ENCODE measurements around the gene PAK4. TPM values are rescaled to one million over a fixed set of nuclear protein-coding genes. Genes with fewer than 3 reads are reported as not detected.

The PAK4 gene
- total RNA-seq, 1 experiment from 2014 or later = 69.8 TPM

GRCh38 chr19:39138221-39139211 is 12.9 kb downstream of the PAK4 start:
- CTCF ChIA-PET = interaction anchor here (0.9 kb wide), 1 partner anchor 16 kb away, joined by 3 read pairs; no protein-coding TSS in a partner anchor
- Mint-ChIP-seq H3K4me3 (0 out of 2 replicates have a peak overlapping the region, but pooled peaks have one; percentile 29), H3K4me1 (peaks cover 86% of the 10 kb centered on the region)

More at GRCh38 chr19:39138221-39139211, 12.9 kb downstream of the PAK4 start:
- POLR2A ChIA-PET = interaction anchor here (0.6 kb wide), 1 partner anchor 297 kb away, joined by 3 read pairs; the partner anchor contains the start of gene RPS16
- Mint-ChIP-seq H3K27ac (peak overlapping the region; percentile 85), H3K27me3 (ENCODE audit: low read depth) (no peaks in the 10 kb centered on the region), H3K36me3 (no peaks in the 10 kb centered on the region), H3K9me3 (no peaks in the 10 kb centered on the region)
- no peak for ATAC-seq
- DNase-seq (ENCODE audit: low spot score) = no peak
- no peak for TF ChIP-seq ZNF396 (CRISPR knock-in tag; IDR thresholded peaks at IDR 0.05; ENCODE audit: borderline replicate concordance)
- TF ChIP-seq, protein P1, sequence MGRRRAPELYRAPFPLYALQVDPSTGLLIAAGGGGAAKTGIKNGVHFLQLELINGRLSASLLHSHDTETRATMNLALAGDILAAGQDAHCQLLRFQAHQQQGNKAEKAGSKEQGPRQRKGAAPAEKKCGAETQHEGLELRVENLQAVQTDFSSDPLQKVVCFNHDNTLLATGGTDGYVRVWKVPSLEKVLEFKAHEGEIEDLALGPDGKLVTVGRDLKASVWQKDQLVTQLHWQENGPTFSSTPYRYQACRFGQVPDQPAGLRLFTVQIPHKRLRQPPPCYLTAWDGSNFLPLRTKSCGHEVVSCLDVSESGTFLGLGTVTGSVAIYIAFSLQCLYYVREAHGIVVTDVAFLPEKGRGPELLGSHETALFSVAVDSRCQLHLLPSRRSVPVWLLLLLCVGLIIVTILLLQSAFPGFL (CRISPR knock-in tag; IDR thresholded peaks at IDR 0.05; ENCODE audit: borderline replicate concordance) = no peak
- no peak for TF ChIP-seq ZNF423 (CRISPR knock-in tag; IDR thresholded peaks at IDR 0.05)
- TF ChIP-seq, protein P2, sequence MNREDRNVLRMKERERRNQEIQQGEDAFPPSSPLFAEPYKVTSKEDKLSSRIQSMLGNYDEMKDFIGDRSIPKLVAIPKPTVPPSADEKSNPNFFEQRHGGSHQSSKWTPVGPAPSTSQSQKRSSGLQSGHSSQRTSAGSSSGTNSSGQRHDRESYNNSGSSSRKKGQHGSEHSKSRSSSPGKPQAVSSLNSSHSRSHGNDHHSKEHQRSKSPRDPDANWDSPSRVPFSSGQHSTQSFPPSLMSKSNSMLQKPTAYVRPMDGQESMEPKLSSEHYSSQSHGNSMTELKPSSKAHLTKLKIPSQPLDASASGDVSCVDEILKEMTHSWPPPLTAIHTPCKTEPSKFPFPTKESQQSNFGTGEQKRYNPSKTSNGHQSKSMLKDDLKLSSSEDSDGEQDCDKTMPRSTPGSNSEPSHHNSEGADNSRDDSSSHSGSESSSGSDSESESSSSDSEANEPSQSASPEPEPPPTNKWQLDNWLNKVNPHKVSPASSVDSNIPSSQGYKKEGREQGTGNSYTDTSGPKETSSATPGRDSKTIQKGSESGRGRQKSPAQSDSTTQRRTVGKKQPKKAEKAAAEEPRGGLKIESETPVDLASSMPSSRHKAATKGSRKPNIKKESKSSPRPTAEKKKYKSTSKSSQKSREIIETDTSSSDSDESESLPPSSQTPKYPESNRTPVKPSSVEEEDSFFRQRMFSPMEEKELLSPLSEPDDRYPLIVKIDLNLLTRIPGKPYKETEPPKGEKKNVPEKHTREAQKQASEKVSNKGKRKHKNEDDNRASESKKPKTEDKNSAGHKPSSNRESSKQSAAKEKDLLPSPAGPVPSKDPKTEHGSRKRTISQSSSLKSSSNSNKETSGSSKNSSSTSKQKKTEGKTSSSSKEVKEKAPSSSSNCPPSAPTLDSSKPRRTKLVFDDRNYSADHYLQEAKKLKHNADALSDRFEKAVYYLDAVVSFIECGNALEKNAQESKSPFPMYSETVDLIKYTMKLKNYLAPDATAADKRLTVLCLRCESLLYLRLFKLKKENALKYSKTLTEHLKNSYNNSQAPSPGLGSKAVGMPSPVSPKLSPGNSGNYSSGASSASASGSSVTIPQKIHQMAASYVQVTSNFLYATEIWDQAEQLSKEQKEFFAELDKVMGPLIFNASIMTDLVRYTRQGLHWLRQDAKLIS (CRISPR knock-in tag; IDR thresholded peaks at IDR 0.05; ENCODE audit: borderline replicate concordance) = no peak
- TF ChIP-seq ZNF232 (CRISPR knock-in tag; IDR thresholded peaks at IDR 0.05) = no peak
- TF ChIP-seq IRF1 (CRISPR knock-in tag; IDR thresholded peaks at IDR 0.05) = no peak
- TF ChIP-seq MXD4 (CRISPR knock-in tag; IDR thresholded peaks at IDR 0.05; ENCODE audit: borderline replicate concordance) = no peak
- no peak for TF ChIP-seq ZBTB21 (CRISPR knock-in tag; IDR thresholded peaks at IDR 0.05; ENCODE audit: borderline replicate concordance)
- TF ChIP-seq KAT7 (CRISPR knock-in tag; IDR thresholded peaks at IDR 0.05; ENCODE audit: borderline replicate concordance) = no peak
- no peak for TF ChIP-seq CBFB (CRISPR knock-in tag; IDR thresholded peaks at IDR 0.05; ENCODE audit: low read depth)
- TF ChIP-seq NFYB (CRISPR knock-in tag; conservative IDR thresholded peaks at IDR 0.05; ENCODE audit: low read depth) = no peak
- no peak for TF ChIP-seq NR1H2 (CRISPR knock-in tag; IDR thresholded peaks at IDR 0.05)
- TF ChIP-seq, protein P3, sequence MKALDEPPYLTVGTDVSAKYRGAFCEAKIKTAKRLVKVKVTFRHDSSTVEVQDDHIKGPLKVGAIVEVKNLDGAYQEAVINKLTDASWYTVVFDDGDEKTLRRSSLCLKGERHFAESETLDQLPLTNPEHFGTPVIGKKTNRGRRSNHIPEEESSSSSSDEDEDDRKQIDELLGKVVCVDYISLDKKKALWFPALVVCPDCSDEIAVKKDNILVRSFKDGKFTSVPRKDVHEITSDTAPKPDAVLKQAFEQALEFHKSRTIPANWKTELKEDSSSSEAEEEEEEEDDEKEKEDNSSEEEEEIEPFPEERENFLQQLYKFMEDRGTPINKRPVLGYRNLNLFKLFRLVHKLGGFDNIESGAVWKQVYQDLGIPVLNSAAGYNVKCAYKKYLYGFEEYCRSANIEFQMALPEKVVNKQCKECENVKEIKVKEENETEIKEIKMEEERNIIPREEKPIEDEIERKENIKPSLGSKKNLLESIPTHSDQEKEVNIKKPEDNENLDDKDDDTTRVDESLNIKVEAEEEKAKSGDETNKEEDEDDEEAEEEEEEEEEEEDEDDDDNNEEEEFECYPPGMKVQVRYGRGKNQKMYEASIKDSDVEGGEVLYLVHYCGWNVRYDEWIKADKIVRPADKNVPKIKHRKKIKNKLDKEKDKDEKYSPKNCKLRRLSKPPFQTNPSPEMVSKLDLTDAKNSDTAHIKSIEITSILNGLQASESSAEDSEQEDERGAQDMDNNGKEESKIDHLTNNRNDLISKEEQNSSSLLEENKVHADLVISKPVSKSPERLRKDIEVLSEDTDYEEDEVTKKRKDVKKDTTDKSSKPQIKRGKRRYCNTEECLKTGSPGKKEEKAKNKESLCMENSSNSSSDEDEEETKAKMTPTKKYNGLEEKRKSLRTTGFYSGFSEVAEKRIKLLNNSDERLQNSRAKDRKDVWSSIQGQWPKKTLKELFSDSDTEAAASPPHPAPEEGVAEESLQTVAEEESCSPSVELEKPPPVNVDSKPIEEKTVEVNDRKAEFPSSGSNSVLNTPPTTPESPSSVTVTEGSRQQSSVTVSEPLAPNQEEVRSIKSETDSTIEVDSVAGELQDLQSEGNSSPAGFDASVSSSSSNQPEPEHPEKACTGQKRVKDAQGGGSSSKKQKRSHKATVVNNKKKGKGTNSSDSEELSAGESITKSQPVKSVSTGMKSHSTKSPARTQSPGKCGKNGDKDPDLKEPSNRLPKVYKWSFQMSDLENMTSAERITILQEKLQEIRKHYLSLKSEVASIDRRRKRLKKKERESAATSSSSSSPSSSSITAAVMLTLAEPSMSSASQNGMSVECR (CRISPR knock-in tag; IDR thresholded peaks at IDR 0.05; ENCODE audit: borderline replicate concordance) = no peak
- TF ChIP-seq, protein P4, sequence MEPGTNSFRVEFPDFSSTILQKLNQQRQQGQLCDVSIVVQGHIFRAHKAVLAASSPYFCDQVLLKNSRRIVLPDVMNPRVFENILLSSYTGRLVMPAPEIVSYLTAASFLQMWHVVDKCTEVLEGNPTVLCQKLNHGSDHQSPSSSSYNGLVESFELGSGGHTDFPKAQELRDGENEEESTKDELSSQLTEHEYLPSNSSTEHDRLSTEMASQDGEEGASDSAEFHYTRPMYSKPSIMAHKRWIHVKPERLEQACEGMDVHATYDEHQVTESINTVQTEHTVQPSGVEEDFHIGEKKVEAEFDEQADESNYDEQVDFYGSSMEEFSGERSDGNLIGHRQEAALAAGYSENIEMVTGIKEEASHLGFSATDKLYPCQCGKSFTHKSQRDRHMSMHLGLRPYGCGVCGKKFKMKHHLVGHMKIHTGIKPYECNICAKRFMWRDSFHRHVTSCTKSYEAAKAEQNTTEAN (CRISPR knock-in tag; IDR thresholded peaks at IDR 0.05) = no peak
- no peak for TF ChIP-seq ZNF263 (CRISPR knock-in tag; IDR thresholded peaks at IDR 0.05; ENCODE audit: low read depth)
- no peak for TF ChIP-seq ZNF671 (CRISPR knock-in tag; IDR thresholded peaks at IDR 0.05)
- TF ChIP-seq NFATC4 (CRISPR knock-in tag; IDR thresholded peaks at IDR 0.05) = no peak
- TF ChIP-seq GABPB1 (CRISPR knock-in tag; IDR thresholded peaks at IDR 0.05) = no peak
